ENCODE data around the gene OTUD6A.

OTUD6A gene

GRCh38 chrX:70079297-70079696 lies 17.0 kb downstream of the OTUD6A start:
- peak; percentile 19 for DNase-seq
- Histone ChIP-seq H3K36me3 (no peaks in the 10 kb centered on the region), H3K27ac (no peak overlapping the region)

GRCh38 chrX:70079870-70080269 lies 17.6 kb downstream of the OTUD6A start:
- Histone ChIP-seq H3K36me3 (no peaks in the 10 kb centered on the region), H3K27ac (no peak overlapping the region), H3K9me3 (ENCODE audit: severe bottlenecking) (no peaks in the 10 kb centered on the region), H3K27me3 (ENCODE audit: insufficient read depth, low read depth, severe bottlenecking) (peaks cover 3% of the 10 kb centered on the region), H3K4me3 (ENCODE audit: low read depth, low read length) (no peak overlapping the region)
- no peak for DNase-seq
- TF ChIP-seq, protein P1, sequence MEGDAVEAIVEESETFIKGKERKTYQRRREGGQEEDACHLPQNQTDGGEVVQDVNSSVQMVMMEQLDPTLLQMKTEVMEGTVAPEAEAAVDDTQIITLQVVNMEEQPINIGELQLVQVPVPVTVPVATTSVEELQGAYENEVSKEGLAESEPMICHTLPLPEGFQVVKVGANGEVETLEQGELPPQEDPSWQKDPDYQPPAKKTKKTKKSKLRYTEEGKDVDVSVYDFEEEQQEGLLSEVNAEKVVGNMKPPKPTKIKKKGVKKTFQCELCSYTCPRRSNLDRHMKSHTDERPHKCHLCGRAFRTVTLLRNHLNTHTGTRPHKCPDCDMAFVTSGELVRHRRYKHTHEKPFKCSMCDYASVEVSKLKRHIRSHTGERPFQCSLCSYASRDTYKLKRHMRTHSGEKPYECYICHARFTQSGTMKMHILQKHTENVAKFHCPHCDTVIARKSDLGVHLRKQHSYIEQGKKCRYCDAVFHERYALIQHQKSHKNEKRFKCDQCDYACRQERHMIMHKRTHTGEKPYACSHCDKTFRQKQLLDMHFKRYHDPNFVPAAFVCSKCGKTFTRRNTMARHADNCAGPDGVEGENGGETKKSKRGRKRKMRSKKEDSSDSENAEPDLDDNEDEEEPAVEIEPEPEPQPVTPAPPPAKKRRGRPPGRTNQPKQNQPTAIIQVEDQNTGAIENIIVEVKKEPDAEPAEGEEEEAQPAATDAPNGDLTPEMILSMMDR (IDR thresholded peaks at IDR 0.05; ENCODE audit: low read depth, low read length): no peak

More at GRCh38 chrX:70079297-70079696, 17.0 kb downstream of the OTUD6A start:
- TF ChIP-seq, protein P1 (IDR thresholded peaks at IDR 0.05; ENCODE audit: low read depth, low read length): no peak
- H3K9me3 ChIP-seq (ENCODE audit: severe bottlenecking): no peaks in the 10 kb centered on the region
- H3K4me3 ChIP-seq (ENCODE audit: low read depth, low read length): no peak overlapping the region
- peaks cover 3% of the 10 kb centered on the region for H3K27me3 ChIP-seq (ENCODE audit: insufficient read depth, low read depth, severe bottlenecking)

DNA sequence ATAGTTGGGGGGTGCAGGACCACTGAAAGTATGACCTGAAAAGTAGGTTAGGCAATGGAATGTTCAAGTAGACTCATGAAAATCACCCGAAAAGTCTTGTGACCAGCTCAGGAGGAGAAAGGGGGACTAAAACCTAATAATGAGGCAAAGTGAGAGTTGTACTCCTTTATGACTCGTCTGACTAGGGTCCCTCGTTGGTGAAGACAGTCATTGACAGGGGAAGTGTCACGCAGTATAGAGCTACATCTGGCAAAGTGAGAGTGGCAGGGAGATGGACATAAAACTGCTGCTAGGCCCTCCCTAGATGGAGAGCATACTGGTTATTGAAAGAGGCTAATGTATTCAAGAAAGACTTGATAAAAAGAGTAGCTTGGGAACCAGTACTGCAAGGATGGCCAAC lies 20.5 kb downstream of the OTUD6A start:
- Histone ChIP-seq H3K27ac (no peak overlapping the region), H3K36me3 (no peaks in the 10 kb centered on the region), H3K27me3 (ENCODE audit: insufficient read depth, low read depth, severe bottlenecking) (no peaks in the 10 kb centered on the region), H3K9me3 (ENCODE audit: severe bottlenecking) (no peaks in the 10 kb centered on the region), H3K4me3 (ENCODE audit: low read depth, low read length) (no peak overlapping the region)
- no peak for DNase-seq
- TF ChIP-seq, protein P1 (IDR thresholded peaks at IDR 0.05; ENCODE audit: low read depth, low read length): no peak

- H3K27ac ChIP-seq: no peak overlapping the region
- no peak for DNase-seq
- no peaks in the 10 kb centered on the region for H3K36me3 ChIP-seq
- TF ChIP-seq, protein P1 (IDR thresholded peaks at IDR 0.05; ENCODE audit: low read depth, low read length): no peak
- H3K4me3 ChIP-seq (ENCODE audit: low read depth, low read length): no peak overlapping the region
- no peaks in the 10 kb centered on the region for H3K27me3 ChIP-seq (ENCODE audit: insufficient read depth, low read depth, severe bottlenecking)
- no peaks in the 10 kb centered on the region for H3K9me3 ChIP-seq (ENCODE audit: severe bottlenecking)
Observed at GRCh38 chrX:70084592-70085240, 22.5 kb downstream of the OTUD6A start.

- TF ChIP-seq, protein P1 (IDR thresholded peaks at IDR 0.05; ENCODE audit: low read depth, low read length): no peak
- H3K4me3 ChIP-seq (ENCODE audit: low read depth, low read length): no peak overlapping the region
- no peaks in the 10 kb centered on the region for H3K9me3 ChIP-seq (ENCODE audit: severe bottlenecking)
- no peak overlapping the region for H3K27ac ChIP-seq
- H3K27me3 ChIP-seq (ENCODE audit: insufficient read depth, low read depth, severe bottlenecking): peaks cover 2% of the 10 kb centered on the region
- no peaks in the 10 kb centered on the region for H3K36me3 ChIP-seq
- DNase-seq: no peak
Observed at GRCh38 chrX:70087857-70088630, 25.8 kb downstream of the OTUD6A start.

All from WERI-Rb-1 (cell line).